Activated gamma-delta T cell treated with Interleukin-2 at 50 U/mL for 16 hours (primary cell): Measurements from ENCODE around the gene SLC4A9.
"Not testable (repeated sequence)": the region's sequence is repeated elsewhere in the genome, so short reads cannot be mapped to it uniquely, and the experiment has no call there.

Source experiments
- DNase-seq: peaks from one replicate; pipeline ENCODE4 v3.0.0-alpha.2; 2020

SLC4A9 gene

GRCh38 chr5:140401362-140402257 lies 41.6 kb downstream of the SLC4A9 start, which contains the start of gene ANKHD1:
Gene ANKHD1, plus strand, starts transcription at chr5:140401833. Its CDS starts 135 bp downstream, at chr5:140401968.
- DNase-seq: peak; percentile 95

GRCh38 chr5:140402258-140403074 lies 42.5 kb downstream of the SLC4A9 start:
- DNase-seq: peak; percentile 34

GRCh38 chr5:140403613-140404012 lies 43.6 kb downstream of the SLC4A9 start:
- DNase-seq: no peak

GRCh38 chr5:140408750-140409241 lies 48.8 kb downstream of the SLC4A9 start:
- no peak for DNase-seq

GRCh38 chr5:140413230-140413629 lies 53.2 kb downstream of the SLC4A9 start:
- DNase-seq: no peak

GRCh38 chr5:140417235-140417634 lies 57.2 kb downstream of the SLC4A9 start:
- DNase-seq: no peak

GRCh38 chr5:140418862-140419520 lies 59.0 kb downstream of the SLC4A9 start:
- DNase-seq: no peak

- no peak for DNase-seq
Measured at GRCh38 chr5:140420226-140420570, 60.2 kb downstream of the SLC4A9 start.

GRCh38 chr5:140420665-140421361 lies 60.8 kb downstream of the SLC4A9 start:
- no peak for DNase-seq

GRCh38 chr5:140421375-140421774 lies 61.4 kb downstream of the SLC4A9 start:
- not testable (repeated sequence) for DNase-seq

GRCh38 chr5:140423609-140424008 lies 63.6 kb downstream of the SLC4A9 start:
- DNase-seq: no peak

GRCh38 chr5:140424135-140424534 lies 64.1 kb downstream of the SLC4A9 start:
- no peak for DNase-seq
